Measurements from ENCODE around the gene DNAI2.

Gene DNAI2

GRCh38 chr17:74316220-74316619 is 42.2 kb downstream of the DNAI2 start:
- no peak for DNase-seq

- DNase-seq: no peak
Observed at GRCh38 chr17:74317071-74317470, 43.0 kb downstream of the DNAI2 start.

GRCh38 chr17:74318391-74318790 is 44.4 kb downstream of the DNAI2 start:
- no peak for DNase-seq

- no peak for DNase-seq
Observed at GRCh38 chr17:74324521-74324920, 50.5 kb downstream of the DNAI2 start.

DNA sequence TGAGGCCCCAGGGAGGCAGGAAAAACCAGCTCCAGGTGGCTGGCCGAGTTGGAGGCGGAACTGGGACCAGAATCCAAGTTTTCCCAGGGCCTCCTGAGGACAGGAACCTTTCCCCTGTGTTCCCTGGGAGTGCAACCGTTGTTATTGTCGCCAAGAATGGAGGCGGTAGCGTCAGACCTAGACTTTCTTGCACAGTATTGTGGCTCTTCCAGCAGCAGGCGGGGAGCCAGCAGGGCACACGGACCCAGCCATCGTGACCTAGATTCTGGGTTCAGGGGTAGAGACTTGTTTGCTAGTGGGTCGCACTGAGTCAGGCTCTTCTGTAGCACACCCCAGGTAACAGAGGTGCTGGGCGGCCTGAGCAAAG is 51.3 kb downstream of the DNAI2 start:
- no peak for DNase-seq

GRCh38 chr17:74325743-74326379 is 51.8 kb downstream of the DNAI2 start, which contains the start of gene KIF19:
Gene KIF19 (plus strand): TSS chr17:74326226. CDS start chr17:74326350, 124 bp downstream.
- DNase-seq: no peak

GRCh38 chr17:74326506-74326905 is 52.5 kb downstream of the DNAI2 start:
- no peak for DNase-seq

- no peak for DNase-seq
Observed at GRCh38 chr17:74328487-74328886, 54.5 kb downstream of the DNAI2 start.

- DNase-seq: no peak
Observed at GRCh38 chr17:74329378-74329777, 55.3 kb downstream of the DNAI2 start.

DNA sequence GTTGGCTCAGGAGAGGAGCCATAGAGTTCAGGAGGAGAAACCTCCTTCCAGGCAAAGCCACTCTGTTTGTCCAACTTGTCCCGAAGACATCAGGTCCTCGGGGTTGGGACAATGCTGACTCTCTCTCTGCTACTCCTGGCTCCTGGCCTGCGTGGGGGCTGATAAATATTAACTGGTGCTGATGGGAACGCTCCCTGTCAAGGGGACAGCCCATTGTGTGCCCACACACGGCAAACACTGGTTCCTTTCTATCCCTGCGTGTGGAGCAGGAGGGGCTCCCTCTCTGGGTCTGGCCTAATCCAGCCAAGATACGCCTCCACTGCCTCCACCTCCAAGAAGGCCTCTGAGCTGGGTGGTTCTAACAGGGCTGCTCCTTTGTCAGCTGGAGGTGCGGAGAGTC is 56.4 kb downstream of the DNAI2 start:
- no peak for DNase-seq

GRCh38 chr17:74332017-74332650 is 58.1 kb downstream of the DNAI2 start:
- no peak for DNase-seq

- peak; percentile 90 for DNase-seq
Observed at GRCh38 chr17:74332763-74333283, 58.8 kb downstream of the DNAI2 start.

GRCh38 chr17:74334393-74335039 is 60.5 kb downstream of the DNAI2 start:
- DNase-seq: no peak

DNA sequence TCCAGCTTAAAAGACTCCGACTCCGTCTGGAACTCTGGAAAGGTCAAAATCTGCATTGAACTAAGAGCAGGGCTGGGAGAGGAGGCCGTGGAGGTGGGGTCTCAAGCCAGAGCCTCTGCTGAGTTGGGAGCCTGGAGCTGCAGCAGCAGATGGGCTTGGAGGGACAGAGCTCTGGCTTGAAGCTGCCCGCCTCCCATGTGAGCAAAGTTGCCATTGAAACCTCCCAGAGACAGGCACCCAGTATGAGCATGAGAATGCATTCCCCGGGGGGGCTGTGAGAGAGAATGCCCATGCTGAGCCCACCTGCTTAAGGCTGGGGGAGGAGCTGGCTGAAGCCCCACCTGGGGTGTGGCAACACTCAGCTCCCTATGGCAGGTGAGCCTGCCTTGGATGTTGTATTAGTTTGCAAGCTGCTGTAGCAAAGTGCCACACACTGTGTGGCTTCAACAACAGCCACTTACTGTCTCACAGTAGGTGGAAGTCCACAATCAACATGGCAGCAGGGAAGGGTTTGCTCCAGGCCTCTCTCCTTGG is 61.6 kb downstream of the DNAI2 start:
- peak; percentile 34 for DNase-seq

DNA sequence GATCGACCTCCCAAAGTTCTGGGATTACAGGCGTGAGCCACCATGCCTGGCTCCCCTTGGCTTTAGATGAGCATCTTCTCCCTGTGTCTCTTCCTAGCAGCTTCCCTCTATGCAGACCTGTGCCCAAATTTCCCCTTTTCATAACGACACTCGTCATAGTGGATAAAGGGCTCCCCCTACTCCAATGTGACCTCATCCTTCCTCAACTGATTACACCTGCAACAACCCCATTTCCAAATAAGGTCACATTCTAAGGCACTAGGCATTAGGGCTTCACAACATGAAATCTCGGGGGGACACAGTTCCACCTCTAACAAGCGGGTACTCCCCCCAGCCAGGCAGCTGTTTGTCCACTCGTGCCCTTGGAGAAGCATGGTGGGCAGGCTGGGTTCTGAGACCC is 62.3 kb downstream of the DNAI2 start:
- DNase-seq: no peak

DNA sequence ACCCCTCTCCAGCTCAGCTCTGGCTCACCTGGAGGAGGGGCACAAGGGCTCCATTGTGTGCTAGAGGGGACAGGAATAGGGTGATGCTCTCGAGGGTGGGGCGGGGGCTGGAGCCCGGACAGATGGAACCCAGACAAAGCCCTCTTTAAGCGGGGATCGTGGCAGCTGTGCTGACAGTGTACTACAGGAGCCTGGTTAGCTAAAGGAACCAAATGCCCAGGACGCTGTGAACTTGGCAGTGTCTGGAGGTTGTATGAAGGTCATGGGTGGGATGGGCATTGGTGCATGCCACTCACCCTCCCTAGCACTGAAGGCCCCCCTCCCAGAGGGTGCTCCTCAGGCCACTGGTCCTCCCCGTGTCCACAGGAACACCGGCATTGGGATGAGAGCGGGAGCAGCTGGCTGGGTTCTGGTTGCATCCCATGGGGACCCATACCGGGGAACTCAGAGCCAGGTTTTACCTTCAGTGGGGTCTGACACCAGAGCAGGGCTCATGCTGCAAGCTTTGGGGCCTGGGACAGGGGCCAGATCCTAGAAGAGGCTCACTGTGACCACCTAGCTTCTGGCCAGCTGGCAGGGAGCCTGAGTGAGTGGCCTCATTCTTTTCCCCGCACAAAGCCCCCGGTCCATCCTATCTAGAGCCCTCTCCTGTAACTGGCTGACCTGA is 63.9 kb downstream of the DNAI2 start:
- peak; percentile 86 for DNase-seq

GRCh38 chr17:74339537-74340195 is 65.6 kb downstream of the DNAI2 start:
- peak; percentile 35 for DNase-seq

DNA sequence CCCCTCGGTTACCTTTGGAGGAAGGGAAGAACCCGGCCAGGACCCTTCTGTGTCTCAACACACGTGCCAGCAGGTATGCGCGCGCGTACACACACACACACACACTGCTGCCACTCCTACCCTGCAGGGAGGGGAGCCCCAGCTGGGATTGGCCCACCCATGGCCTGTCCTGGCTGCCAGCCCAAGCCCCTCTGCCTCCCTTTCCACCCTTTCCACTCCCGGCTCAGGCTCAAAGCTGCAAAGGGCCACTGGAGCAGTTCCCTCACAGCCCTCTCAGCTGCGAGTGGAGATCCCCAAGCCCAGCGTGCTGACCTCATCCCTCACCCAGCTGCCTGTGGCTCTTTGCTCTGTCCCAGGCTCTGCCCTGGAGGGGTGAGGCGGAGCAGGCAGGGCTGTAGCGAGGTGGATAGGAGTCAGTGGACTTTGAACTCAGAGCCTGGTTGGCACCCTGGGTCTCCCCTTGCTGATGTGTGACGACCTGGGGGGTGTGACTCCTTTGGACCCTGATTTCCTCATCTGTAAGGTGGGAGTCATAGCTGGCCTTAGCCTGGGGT is 66.5 kb downstream of the DNAI2 start:
- DNase-seq: peak; percentile 49

DNA sequence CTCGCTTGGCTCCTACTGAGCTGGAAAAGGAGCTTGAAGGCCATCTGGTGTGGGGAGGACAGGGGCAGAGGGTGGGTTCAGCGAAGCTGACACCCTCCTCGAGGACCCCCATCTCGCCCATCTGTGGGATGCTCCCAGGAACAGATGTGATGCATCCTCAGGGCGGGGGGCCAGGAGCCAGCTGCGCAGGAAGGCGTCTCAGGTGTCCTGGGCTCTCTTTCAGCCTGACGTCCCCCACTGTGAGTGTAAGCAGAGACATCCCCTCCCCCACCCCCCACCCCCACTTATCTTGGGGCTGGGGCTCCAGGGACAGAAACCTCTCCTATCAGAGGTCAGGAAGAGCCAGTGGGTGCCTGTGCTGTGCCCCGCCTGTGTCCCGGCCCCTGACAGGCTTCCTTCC is 68.2 kb downstream of the DNAI2 start:
- peak; percentile 64 for DNase-seq

DNA sequence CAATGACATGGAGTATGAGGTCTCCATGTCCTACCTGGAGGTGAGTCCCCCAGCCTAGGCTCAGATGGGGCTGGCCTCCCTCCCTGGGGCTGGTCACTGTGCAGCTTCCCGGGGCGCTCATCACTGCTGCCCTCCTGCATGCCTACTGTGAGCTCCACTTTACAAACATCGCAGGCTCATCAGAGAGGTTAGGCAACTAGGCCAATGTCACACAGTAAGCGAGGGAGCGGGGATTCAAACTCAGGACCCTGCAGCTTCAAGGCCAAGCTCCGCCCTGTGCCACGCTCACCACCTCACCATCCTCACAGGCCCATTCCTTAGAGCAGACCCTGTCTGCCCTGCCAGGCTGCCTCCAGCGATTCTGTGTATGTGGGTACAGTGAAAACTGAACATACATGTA is 69.1 kb downstream of the DNAI2 start:
- no peak for DNase-seq

GRCh38 chr17:74343526-74344284 is 69.7 kb downstream of the DNAI2 start:
- DNase-seq: no peak

GRCh38 chr17:74344658-74345057 is 70.6 kb downstream of the DNAI2 start:
- DNase-seq: no peak

Measured in NCI-H1694 treated with DMSO at 0.1 percent for 48 hours (cell line).